Activated CD4-positive, alpha-beta T cell treated with anti-CD3 and anti-CD28 coated beads for 1 hour (primary cell): ENCODE measurements around the gene DCC.
"Not testable (repeated sequence)": the region's sequence is repeated elsewhere in the genome, so short reads cannot be mapped to it uniquely, and the experiment has no call there.

Experiments used
- DNase-seq: peaks from one replicate; pipeline ENCODE4 v3.0.0-alpha.2; 2020

Gene DCC

GRCh38 chr18:52353589-52353988, 13.6 kb downstream of the DCC start:
- no peak for DNase-seq

- DNase-seq, result no peak
These were observed 23.9 kb downstream of the DCC start for GRCh38 chr18:52363861-52364260.

- DNase-seq, result not testable (repeated sequence)
These were observed 26.9 kb downstream of the DCC start for GRCh38 chr18:52366851-52367250.

GRCh38 chr18:52367953-52368742, 28.2 kb downstream of the DCC start:
- no peak for DNase-seq

GRCh38 chr18:52370841-52371240, 30.8 kb downstream of the DCC start:
- no peak for DNase-seq

- DNase-seq, result no peak
These were observed 36.1 kb downstream of the DCC start for GRCh38 chr18:52376104-52376503.

- no peak for DNase-seq
These were observed 37.1 kb downstream of the DCC start for GRCh38 chr18:52377094-52377493.

GRCh38 chr18:52386306-52386705, 46.3 kb downstream of the DCC start:
- no peak for DNase-seq

GRCh38 chr18:52387175-52387574, 47.2 kb downstream of the DCC start:
- no peak for DNase-seq

- no peak for DNase-seq
These were observed 52.0 kb downstream of the DCC start for GRCh38 chr18:52391810-52392559.

- no peak for DNase-seq
These were observed 54.6 kb downstream of the DCC start for GRCh38 chr18:52394602-52395001.

GRCh38 chr18:52395146-52395852, 55.3 kb downstream of the DCC start:
- DNase-seq, result no peak

GRCh38 chr18:52401236-52401635, 61.2 kb downstream of the DCC start:
- DNase-seq, result no peak

GRCh38 chr18:52402814-52403213, 62.8 kb downstream of the DCC start:
- no peak for DNase-seq

GRCh38 chr18:52403291-52404021, 63.5 kb downstream of the DCC start:
- DNase-seq, result no peak

GRCh38 chr18:52408800-52409302, 68.9 kb downstream of the DCC start:
- DNase-seq, result no peak

GRCh38 chr18:52409727-52410126, 69.7 kb downstream of the DCC start:
- no peak for DNase-seq

- DNase-seq, result no peak
These were observed 75.1 kb downstream of the DCC start for GRCh38 chr18:52415131-52415530.

GRCh38 chr18:52422985-52423601, 83.1 kb downstream of the DCC start:
- no peak for DNase-seq

GRCh38 chr18:52426041-52426440, 86.0 kb downstream of the DCC start:
- DNase-seq, result no peak

- no peak for DNase-seq
These were observed 86.5 kb downstream of the DCC start for GRCh38 chr18:52426462-52426861.

GRCh38 chr18:52427521-52428175, 87.7 kb downstream of the DCC start:
- DNase-seq, result no peak
